Epithelial cell of prostate (primary cell): ENCODE measurements around the gene MPI.

Experiments
- DNase-seq: peaks from one replicate; pipeline ENCODE4 v3.0.0-alpha.2; 2011; ENCODE audit warnings: low read depth, low spot score
- H3K27ac ChIP-seq: fragments of 450-650 bp; 2 replicates; pipeline ENCODE4 v1.5.1; 2017; ENCODE audit warnings: mild to moderate bottlenecking

The MPI gene, protein sequence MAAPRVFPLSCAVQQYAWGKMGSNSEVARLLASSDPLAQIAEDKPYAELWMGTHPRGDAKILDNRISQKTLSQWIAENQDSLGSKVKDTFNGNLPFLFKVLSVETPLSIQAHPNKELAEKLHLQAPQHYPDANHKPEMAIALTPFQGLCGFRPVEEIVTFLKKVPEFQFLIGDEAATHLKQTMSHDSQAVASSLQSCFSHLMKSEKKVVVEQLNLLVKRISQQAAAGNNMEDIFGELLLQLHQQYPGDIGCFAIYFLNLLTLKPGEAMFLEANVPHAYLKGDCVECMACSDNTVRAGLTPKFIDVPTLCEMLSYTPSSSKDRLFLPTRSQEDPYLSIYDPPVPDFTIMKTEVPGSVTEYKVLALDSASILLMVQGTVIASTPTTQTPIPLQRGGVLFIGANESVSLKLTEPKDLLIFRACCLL

DNA sequence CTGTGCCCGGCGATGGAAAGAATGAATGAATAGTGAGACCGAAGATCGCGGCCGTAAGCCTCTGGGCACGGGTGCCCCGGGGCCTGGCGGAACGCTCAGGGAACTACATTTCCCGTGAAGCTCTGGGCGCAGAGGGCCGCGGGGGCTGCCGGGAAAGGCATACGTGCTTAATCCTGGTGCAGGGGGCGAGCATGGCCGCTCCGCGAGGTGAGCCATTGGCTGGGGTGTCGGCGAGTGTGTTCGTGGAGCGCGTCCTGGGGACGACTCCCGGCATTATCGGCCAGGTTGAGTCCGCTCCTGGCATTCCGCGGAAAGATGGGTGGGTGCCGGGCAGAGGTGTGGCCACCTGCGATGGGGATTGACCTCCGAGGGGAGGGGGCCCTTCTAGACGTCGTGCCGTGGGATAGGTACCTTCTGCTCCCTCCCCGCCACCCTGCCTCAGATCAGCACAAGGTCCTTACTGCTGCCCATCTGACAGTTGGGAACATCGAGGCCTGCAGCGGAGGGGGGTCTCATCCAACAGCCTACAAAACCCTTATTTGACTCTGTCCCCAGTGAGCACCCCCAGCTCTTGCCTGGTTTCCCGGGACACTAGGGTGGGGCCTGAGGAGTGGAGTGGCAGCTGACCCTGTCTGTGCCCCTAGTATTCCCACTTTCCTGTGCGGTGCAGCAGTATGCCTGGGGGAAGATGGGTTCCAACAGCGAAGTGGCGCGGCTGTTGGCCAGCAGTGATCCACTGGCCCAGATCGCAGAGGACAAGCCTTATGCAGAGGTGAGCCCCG, at the start of gene MPI:
MPI (plus strand) TSS at position 160 of the 782 bp plus-strand sequence; CDS start at position 192, 32 bp downstream.
- DNase-seq: no peak
- peak within 1 kb of the TSS; percentile 22 for H3K27ac ChIP-seq

DNA sequence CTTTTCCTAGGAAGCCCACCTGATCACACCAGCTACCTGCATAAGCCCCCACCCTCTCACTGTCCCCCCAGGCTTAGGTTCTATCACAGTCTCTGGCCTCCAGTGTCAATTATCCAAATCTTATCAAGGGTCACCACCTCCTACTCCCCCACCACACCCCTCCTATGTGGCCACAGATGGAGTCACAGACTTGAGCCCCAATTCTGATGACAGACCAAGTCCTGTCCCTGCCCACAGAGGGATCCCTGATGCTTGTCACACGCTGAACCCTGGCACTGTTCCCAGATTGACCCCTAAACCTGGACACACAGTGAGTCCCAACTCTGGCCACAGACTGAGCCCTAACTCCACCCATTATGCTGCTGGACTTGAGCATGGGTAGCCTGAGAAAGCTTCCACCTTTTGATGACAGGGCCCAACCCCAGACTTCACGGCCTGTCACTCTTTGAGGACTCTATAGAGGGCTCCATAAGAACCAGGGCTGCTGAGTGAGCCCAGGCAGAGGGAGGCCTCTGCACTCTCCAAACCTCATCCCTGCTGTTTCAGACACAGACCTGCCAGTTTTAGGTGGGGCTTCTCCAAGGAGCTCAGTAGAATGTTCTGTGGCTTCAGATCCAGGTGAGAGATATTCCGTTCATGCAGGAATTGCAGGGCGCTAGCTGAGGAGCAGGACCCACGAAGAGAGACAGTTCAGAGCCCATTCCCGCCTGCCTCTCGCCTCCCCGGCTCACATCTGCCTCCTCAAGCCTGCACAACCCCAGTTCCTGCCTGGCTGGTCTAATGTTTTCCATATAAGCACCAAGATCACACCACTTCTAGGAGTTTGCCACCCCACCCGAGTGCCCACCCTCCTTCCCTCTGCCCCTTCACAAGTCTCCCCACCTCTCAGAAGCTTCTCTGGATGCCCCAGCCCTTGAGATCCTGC, 48.7 kb upstream of the MPI start:
- H3K27ac ChIP-seq: no peak overlapping the region
- no peak for DNase-seq

DNA sequence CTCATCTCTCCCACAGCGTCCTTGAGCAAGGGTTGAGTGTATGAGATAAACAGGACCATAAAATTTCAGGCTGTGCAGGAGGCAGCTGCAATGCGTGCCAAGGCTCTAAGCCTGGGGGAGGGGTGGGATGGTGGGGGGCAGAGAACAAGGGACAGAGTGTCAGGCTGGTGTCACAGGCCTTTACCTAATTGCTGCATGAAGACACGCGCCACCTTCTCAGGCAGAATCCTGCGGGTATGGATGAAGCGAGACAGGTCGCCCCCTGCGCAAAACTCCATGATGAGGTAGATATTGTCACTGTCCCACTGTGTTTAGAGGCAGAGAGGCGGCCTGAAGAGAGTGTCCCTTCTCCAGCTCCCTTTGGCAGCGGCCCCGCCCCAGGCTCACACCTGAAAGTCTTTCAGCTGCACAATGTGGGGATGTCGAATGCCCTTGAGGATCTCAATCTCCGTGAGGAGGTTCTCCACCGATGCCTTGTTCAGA, 47.9 kb upstream of the MPI start:
- H3K27ac ChIP-seq: no peak overlapping the region
- no peak for DNase-seq

DNA sequence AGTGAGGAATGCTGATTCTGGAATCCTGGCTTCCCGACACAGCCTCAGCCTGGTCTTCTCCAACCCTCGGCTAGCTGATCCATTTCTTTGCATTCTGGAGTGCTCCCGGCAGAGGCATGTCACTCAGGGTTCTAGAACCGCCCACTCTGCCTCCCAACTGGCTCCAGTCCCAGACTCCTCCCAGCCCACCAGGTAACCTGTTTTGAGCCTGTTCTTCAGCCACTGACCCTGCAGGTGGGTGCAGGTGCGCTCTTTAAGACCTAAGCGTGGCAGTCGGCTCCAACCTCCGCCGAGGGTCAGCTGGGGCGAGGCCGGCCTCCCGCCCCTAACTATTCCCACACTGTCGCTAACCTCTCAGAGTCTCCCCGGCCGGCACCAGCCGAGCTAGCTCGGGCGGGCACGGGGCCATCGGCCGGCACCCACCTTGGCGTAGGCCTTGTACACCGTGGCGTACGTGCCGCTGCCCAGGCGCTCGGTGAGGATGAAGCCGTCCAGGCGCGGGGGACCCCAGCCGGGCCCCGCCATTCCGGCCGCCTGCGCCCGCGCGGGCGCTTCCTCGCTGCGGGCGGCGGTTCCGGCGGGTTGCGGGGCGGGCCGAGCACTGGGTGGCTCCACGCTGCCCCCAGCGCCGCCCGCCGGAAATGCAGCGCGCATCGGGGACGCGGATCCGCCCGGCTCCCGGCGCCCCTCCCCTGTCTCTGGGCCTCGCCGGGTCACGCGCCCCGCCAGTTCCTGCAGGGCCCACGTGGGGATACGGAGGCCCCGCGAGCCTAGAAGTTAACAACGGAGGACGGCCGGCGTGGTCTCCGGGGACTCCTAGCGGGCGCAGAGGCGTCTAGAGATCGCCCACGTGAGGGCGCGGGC, 47.0 kb upstream of the MPI start, which contains the start of gene ULK3:
ULK3 (minus strand) TSS at position 576 of the 864 bp plus-strand sequence; CDS start at position 525, 51 bp downstream.
- H3K27ac ChIP-seq: peak within 1 kb of the TSS; percentile 63
- DNase-seq: peak; percentile 46

DNA sequence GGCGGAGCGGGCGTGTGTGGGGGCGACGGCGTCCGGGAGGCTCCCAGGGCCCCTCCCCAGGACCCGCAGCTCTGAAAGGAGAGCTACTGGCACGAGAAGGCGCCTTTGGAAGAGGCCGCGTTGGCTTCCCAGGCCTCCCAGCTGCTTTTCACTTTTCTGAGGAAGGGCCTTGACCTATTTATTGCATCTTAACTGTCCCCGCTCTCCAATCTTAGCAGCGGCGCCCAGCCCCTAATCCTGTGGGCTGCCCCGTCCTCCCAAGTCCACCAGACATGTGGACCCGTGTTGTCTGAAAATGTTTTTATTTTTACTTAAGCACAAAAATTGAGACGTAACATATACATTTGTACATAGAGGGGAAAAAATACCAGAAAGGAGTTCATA, 46.4 kb upstream of the MPI start:
- no peak for DNase-seq
- H3K27ac ChIP-seq: peak overlapping the region; percentile 63

DNA sequence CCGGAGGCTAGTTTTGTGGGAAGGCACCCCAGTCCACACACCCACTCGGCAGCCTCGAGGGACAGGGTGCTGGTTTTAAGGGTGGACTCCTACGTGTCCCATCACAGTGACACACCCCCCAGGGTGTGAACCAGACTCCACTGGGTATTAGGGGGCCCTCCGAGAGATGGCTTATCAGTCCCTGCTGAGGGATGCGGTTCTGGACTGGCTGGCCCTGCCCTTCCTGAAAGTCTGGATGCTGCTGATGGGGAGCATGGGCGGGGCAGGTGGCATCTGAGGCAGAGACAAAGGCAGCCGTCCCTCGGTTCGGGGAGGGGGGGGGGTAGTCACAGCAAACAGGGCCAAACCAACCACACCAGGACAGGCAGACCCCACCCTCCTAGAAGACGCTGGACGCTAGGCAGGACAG, 45.9 kb upstream of the MPI start:
- H3K27ac ChIP-seq: no peak overlapping the region
- DNase-seq: no peak

DNA sequence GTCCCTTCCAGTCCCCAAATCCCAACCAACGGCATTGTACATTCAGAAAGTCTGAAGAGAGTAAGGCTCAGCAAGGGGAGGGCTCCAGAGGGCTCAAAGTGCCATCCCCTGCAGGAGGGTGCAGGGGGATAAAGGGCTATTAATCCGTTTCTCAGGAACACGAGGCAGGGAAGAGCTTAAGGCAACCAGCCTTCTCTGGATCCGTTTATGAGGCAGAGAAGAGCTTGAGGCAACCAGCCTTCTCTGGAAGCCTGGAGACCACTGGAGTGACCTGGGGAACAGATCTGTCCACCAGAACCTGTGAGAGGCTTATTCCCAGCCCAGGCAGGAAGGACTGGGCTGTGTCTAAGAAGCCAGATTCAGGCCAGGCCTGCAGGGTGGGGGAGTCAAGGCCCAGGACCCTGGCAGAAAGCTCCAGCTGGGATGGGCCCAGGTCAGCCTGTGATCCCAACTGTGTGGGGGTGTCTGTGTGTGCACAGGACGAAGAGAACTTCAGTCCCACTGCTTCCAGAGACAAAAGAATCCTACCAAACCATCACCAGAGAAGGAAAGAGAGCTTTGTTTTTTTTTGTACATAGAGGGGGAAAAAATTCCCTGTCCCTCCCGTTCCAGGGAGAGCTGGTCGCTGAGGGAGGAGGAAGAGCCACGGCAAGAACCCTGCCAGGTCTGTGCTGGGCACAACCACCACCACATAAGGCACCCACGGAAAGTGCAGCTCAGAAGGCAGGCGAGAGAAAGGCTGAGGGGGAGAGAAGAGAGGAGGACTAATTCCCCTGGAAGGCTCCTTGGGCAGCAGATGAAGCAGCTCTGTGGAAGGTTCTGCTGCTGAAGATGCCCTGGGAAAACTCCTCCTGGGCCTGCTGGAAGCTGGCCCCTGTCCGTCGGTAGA, 45.3 kb upstream of the MPI start:
- no peak for DNase-seq

DNA sequence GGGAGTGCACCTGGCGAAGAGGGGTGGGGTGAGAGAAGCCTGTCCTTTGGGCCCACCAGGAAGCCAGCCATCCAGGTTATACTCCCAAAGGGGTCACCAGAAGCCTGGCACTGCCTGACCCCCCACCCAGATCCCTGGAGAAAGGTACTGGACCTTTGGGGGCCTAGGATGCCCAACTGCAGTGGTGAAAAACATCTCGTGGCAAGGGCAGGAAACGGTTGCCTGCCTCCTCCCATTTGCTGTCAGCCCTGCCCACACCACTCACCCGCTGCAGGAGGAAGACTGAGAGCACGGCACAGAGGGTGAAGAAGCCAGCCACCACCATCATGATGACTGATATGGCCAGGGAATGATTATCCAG, 44.7 kb upstream of the MPI start:
- DNase-seq: no peak
- H3K27ac ChIP-seq: no peak overlapping the region

More for the DNA sequence above, 45.3 kb upstream of the MPI start:
- H3K27ac ChIP-seq: no peak overlapping the region

DNA sequence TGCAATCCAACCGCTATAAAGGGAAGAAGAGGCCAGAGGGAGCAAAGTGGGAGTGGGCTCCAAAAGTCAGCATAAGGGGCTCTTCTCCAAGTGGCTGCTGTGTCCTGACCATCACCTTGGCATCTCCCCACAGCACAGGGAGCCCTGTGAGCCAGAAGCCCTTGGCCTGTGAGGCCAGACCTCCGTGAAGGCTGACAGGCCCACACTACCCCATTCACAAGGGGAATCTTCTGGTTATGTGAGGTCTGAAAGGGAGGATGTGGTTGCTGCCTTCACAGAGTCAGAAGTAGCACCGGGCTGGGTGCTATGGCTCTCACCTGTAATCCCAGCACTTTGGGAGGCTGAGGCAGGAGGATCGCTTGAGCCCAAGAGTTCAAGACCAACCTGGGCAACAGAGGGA, 44.3 kb upstream of the MPI start:
- H3K27ac ChIP-seq: no peak overlapping the region
- no peak for DNase-seq

DNA sequence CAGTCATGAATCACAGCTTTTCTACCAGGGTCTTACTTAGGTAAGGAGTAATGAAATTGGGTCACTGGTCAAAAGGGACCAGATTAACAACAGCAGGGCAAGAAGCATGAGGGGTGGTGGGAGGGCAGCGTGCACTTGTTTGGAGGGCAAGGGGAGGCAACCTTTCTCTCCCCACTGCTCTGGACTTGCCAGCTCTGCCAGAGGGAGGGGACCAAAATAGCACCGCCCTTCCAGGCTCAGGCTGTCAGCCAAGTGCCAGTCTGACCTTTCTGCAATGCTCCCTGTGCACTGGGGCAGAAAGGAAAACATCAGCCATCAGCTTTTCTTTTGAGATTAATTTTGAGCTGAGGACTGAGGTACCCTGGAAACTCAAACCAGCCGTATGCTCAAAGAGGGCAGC, 42.4 kb upstream of the MPI start:
- DNase-seq: no peak
- H3K27ac ChIP-seq: no peak overlapping the region

DNA sequence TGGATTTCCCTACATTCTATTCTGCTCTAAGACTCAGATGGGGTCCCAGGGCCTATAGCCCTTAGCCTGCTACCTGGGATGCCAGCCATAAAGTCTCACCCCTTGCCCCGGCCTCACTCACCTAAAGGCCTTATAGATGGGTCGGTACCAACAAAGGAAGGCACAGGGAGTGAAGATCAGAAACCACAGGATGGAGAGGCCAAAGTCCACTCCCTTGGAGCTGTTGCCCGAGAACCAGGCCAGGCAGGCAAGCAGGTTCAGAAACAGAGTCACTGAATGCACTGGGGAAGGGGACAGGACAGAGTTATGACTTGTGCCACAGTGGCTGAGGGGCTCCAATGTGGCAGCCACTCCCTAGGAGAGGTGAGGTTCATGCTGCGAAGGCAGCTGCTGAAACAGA, 39.4 kb upstream of the MPI start:
- no peak overlapping the region for H3K27ac ChIP-seq
- DNase-seq: no peak

DNA sequence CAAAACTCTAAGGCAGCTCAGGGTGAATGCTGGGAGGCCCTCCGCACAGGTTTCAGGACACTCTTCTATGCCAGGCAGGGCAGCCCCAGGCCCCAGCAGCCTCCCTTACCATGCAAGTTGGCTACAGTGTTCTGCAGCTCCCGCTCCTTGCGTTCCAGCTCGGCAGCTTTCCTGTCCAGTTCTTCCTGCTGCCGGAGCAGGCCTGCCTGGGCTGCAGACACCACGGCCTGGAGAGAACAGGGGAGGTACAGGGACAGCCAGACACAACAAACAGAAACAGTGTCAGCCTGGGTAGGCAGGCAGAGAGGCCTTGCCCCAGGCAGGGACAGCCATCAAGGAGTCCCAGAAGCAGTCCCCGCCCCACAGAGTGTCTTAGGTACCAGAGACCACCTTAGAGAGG, 37.9 kb upstream of the MPI start:
- DNase-seq: no peak
- H3K27ac ChIP-seq: no peak overlapping the region

DNA sequence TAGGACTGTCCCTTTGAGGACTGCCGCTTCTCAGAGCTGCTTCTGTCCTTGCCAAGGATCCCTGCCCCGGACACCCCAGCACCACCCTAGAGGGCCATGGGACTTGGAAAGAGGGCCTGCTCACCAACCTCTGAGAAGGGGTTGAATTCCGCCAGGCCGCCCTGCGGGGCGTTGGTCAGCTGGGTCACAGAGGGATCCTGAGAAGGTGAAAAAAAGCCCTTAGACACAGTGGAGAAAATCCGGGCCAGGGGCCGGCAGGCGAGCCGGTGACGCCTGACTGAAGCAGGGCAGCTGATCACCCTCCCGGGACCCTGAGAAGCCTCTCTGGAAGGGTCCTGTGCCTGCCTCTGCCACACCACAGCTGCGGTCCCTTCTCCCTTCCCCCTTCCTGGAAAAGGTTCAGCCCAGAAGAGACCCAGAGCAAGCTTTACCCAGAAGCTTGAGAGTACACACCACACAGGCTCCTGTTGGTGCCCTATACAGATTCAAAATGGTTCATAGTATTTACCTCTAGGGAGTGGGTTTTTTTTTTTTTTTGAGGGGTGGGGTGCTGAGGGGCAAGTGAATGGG, 35.3 kb upstream of the MPI start:
- no peak for DNase-seq
- no peak overlapping the region for H3K27ac ChIP-seq

DNA sequence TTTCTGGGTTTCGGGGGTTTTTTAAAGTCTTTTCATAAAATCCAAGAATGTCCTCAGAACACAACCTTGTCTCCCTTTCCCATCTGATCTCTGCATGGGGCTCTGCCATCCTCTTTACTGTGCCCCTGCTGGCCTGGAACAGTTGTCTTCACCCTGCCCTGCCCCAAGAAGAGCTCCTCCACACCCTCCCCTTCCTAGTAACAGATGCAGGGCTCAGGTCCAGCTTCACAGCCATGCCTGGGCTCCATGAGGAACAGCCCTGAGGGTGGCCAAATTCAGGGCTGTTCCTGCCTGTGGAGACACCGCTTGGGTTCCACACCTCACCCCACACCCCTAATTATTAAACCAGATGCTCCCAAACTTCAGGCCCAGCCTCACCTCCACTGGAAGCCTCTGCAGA, 34.0 kb upstream of the MPI start:
- DNase-seq: no peak
- no peak overlapping the region for H3K27ac ChIP-seq

DNA sequence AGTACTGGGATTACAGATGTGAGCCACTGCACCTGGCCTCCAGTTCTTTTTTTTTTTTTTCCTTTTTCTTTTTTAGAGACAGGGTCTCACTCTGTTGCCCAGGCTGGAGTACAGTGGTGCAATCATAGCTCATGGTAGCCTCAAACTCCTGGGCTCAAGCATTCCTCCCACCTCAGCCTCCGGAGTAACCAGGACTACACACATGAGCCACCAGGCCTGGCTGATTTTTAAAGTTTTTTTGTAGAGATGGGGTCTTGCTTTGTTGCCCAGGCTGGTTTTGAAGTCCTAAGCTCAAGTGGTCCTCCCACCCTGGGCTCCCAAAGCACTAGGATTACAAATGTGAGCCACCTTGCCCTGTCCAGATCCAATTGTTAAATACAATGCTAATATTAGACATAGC, 33.3 kb upstream of the MPI start:
- H3K27ac ChIP-seq: no peak overlapping the region
- no peak for DNase-seq

DNA sequence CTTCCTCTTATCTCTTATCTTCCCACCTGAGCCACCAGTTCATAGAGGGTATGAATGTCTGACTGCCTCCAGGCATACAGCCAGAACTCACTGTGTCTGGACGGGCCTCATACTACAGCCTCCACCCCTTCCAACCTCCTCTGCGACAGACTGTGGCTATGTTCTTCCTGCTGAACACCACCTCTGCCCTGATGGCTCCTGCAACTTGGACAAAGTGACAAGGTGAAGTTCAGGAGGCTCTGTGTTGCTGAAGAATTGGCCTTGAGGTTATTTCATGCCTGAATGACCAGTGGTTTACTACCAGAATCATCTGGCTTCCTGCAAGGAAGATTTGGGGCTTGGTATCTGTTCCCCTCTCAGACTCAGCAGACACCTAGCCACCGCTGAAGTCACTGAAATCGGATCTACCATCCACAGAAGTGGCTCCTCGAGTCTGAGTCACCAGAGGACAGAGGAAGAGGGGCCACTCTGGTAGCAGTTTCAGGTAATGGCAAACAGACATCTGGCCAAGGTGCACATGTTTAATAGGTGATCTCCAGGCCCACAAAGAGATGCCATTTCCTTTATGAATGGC, 32.7 kb upstream of the MPI start:
- no peak for DNase-seq
- no peak overlapping the region for H3K27ac ChIP-seq

DNA sequence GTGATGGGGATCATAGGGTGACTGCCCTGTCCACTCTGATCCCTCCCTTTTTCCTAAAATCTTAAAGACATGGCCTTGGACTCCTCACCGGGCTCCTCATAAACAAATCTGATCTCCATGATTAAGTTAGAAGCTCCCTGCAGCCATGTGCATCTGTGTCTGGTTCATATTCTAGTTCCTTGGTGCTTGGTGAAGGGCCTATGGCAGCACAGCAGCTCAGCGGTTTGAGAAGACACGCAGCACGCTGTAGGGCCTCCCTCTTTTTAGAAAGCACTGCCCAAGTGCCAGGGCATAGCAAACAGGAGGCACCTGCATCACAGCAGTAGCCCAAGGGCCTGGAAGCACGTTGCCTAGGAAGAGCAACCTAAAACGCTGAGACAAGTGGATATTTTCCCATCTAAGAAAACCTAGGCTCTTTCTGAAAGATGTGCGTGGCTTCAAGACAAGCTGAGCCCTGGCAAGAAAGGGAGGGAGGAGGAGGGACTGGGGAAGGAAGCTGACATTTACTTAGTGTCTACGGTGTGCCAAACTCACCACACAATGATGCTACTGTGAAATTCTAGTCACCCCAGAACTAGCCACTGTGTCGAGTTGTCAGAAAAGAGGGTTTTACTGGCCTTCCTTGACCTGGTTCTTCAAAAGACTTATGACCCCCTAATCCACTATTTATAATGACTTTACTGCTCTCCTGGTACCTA, 32.0 kb upstream of the MPI start:
- no peak overlapping the region for H3K27ac ChIP-seq
- DNase-seq: no peak
